Head of caudate nucleus (tissue), 42 donors: ENCODE data around the gene APCDD1.
"Not testable (repeated sequence)": the region's sequence is repeated elsewhere in the genome, so short reads cannot be mapped to it uniquely, and the experiment has no call there.

Experiments used
- DNase-seq, 42 donors: peaks; one replicate each; pipeline versions ENCODE4 v3.0.0 to v3.0.0-alpha.2; 2020 to 2021; ENCODE audit warnings: mixed read lengths in 7 of 42
- intact Hi-C: fragments of 100-400 bp; cut with DNase I; formaldehyde crosslinking; loops from one replicate; pipeline ENCODE4 v1.15.0; 2022

Gene APCDD1

DNA sequence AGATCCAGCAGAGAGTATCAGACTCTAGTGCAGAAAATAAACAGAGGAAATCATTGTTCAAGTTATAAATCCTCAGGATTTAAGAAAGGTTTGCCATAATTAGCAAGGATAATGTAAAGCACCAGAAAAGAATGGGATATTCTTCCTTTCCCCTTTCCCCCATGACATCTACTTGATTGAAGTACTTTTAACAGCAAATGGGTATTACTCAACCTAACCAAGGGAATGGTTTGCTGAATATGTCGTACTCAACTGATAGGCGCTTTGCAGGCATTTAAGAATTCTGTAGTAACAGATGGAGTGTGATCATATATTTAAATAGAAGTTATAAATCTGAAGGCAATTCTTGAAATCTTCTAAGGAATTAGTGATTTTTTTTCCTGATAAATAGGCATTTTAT, 2.7 kb downstream of the APCDD1 start:
- intact Hi-C loops, result loop anchor here (10.0 kb wide), 1 partner anchor 58 kb away; no protein-coding TSS in a partner anchor
- DNase-seq, result peak in 1 of 42 donors; percentile 9

DNA sequence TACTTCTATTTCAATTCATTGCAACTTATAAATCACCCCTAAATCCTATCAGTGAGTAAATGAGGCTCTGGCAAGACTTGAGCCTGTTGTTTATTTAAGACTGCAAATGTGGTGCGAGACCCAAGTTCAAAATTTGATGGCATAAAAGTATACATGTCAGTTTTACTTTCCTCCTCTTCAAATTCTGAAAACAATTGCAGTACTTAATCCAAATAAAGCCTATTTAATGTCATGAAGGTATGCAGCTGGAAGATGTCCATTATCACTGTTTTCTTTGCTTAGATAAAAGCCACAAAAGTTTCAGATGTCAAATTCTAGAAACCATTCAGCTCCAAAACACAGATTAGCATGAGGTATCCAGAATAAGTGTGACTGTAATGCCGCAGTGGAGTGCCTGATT, 3.3 kb downstream of the APCDD1 start:
- peak in 1 of 42 donors; percentile 22 for DNase-seq
- intact Hi-C loops, result loop anchor here (10.0 kb wide), 1 partner anchor 57 kb away; no protein-coding TSS in a partner anchor

DNA sequence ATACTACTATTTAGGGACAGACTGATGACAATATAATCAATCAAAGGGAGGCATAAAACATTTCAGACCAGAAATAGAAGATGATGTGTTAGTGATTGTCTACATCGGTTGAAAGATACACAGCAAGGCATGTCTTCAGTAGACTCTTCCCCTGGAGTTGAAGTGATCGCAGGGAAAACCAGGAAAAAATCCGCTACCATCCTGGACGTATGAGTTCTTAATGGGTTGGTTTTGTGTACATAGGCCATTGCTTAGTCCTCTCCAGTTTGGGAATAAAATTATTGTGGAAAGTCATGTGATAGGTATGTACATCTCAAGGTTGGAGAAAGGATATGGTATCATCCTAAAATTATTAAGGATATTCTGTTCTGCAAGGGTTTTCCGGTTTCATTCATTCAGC, 4.3 kb downstream of the APCDD1 start:
- intact Hi-C loops, result loop anchor here (10.0 kb wide), 1 partner anchor 56 kb away; no protein-coding TSS in a partner anchor
- no peak for DNase-seq

DNA sequence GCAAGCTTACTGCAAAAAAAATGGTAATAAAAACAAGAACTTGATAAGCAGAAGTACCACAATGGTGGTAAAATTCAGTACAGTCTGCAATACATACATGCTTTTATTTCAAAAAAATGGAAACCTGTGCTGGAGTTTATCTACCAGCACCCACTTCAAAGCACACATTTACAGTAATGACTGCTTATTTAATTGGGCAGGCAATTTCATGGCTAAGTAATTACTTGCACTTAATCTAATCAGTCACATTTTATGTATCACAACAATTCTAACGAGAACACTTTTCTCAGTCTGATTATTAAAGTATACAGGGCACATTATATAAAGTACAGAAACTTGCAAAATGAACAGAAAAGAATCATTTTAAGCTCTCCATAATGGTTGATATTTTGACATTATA, 5.2 kb downstream of the APCDD1 start:
- intact Hi-C loops, result loop anchor here (10.0 kb wide), 1 partner anchor 55 kb away; no protein-coding TSS in a partner anchor
- DNase-seq, result no peak

DNA sequence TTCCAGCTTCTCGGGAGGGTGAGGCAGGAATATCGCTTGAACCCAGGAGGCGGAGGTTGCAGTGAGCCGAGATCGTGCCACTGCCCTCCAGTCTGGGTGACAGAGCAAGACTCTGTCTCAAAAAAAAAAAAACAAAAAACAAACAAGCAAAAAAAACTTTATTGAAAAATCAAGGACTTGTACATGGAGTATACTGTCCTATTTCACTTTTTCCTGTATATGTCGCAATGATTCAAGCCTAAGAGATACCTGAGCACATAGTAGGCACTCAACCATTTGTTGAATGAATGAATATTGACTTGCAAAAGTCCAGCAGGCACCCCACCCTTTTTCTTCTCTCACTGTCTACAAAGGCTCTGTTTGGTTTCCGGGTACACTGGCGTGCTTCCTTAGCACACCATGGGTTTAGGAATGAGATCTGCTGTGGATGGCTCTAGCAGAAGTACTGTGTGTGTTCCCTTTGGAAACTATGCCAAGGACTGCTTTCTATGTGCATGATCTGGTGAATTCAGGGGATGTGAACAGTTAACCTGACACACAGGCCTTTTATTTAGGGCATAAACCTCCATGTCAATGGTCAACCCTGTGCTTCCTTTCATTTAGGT, 6.1 kb downstream of the APCDD1 start:
- no peak for DNase-seq
- intact Hi-C loops, result no loop called here

DNA sequence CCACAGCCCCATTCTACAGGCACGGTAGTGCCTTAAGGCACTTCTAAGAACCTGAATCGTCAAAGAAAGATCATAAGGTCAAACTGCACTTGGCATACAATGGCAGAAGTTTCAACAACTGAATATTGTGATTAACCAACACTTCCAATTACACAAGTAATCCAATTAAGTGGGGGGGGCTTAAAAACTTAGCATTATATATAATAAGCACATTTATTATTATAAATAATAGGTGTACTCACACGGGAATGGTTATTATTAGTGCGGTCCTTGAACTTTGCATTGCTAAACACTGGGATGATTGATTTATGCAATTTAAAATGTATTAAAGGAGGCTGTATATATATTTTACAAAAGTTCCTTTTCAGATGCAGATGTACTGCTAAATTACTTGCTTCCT, 7.6 kb downstream of the APCDD1 start:
- intact Hi-C loops, result no loop called here
- no peak for DNase-seq

DNA sequence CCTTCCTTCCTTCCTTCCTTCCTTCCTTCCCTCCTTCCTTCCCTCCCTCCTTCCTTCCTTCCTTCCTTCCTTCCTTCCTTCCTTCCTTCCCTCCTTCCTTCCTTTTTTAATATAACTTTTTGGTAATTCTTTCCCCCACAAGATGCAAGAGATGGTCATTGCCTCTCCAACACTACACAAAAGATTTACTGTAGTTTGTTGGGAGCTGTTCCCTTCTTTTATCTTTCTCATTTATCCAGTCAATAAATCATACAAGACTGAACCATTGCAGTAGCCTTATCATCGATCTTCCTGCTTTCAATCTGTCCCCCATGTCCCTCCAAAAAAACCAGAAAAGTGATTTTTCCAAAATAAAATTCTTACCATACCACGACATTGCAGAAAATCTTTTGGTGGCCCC, 8.2 kb downstream of the APCDD1 start:
- no peak for DNase-seq
- intact Hi-C loops, result no loop called here

DNA sequence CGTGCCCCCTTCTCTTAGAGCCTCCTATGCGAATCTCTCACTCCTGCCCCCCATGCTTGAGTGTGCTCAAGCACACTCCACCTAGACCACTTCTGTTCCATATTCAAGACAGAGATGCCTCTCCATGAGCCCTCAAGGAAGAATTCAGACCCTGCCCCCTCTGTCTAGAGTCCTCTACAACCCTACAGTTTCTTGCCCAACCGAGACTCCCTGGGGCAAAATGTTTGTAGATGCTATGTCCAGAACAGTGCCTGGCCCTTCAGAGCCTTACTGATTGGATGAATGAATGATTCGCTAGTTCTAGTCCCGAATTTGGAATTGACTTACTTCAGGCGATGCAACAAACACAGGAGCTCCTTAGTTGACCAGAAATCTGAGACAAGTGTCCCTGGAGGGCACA, 8.7 kb downstream of the APCDD1 start:
- DNase-seq, result no peak
- intact Hi-C loops, result no loop called here

DNA sequence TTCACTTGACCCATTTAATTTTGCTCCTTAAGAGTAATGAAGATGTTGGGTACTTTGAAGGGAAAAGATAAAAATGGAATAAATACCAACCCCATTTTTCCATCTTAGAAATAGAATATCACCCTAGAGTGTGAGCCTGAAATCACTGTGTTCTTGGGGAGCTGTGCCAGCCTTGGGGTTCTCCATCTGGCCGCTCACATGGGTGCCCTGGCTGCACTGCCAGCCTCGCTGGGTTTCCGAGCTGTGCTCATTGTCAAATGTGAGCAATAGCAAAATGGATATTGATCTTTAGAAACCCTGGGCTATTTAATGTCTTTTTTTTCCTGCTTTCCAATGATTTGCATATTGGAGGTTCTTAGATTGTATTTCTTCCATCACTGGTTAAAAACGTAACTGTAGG, 9.3 kb downstream of the APCDD1 start:
- intact Hi-C loops, result no loop called here
- DNase-seq, result peak in 6 of 42 donors; percentile 41 to 73 (median 52)

DNA sequence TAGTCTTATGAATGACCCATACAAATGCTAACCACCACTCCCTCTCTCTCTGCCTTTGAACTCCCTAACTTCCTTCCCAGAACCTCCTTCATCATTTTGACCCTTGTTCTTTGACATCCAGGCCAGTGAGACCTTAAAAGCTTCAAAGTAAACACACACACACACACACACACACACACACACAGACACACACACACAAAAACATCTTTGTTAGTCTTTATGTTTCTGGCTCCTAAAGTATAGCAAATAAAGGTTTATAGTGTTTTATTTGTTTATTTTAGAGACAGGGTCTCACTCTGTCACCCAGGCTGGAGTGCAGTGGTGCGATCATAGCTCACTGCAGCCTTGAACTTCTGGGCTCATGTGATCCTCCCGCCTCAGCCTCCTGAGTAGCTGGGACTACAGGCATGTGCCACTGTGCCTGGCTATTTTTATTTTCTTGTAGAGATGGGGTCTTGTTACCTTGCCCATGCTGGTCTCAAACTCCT, 9.8 kb downstream of the APCDD1 start:
- intact Hi-C loops, DNase-seq: not testable (repeated sequence)

DNA sequence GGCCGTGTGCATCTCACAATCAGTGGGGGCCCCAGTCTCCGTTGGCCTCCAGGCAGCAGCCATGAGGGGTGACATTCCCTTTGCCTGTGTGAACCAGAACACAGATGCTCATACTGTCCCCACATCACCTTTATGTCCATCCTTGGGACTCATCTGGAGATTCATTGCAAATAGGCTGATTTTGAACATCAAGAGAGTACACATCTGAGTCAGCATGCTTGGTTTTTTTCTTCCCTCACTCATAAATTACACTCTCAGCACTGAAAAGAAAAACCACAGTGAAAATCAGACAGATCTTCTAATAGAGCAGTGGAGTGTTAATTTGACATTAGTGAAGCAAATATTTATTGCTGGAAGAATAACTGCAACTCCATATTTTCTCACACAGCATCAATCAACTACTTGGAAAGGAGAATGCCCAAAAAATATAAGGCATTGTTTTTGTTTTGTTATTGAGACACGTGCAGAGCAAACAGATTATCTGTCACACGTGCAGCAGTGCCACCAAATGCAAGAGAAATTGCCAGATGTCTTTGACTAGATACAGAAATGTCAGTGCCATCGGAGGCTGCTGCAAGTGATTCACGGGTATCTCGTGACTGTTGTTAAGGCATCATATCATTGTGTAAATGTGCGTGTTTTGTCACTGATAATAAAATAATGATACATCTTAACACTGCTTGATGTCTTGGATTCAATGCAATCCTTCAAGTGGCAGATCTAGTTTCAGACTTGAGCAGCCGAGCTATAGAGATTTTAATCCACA, 10.9 kb downstream of the APCDD1 start:
- DNase-seq, result no peak
- intact Hi-C loops, result no loop called here

DNA sequence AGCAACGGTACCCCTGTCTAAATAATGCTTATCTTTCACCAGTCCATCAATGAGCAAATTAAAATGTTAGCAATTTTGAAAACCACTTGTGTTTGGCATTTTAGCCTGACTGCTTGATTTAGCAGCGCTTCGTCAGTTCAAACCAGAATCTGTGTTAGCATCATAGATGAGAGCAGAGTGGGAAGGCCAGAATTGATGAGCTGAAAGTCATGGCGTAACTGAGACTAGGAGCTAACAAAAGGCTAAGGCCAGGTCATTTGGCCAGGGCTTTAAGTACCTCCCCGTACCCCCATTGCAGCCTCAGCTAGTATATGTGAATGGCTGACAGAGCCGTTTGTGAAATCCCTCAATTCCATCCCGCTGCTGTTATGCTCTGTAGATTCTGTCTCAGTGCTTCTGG, 16.0 kb downstream of the APCDD1 start:
- intact Hi-C loops, result no loop called here
- peak in 1 of 42 donors; percentile 31 for DNase-seq

DNA sequence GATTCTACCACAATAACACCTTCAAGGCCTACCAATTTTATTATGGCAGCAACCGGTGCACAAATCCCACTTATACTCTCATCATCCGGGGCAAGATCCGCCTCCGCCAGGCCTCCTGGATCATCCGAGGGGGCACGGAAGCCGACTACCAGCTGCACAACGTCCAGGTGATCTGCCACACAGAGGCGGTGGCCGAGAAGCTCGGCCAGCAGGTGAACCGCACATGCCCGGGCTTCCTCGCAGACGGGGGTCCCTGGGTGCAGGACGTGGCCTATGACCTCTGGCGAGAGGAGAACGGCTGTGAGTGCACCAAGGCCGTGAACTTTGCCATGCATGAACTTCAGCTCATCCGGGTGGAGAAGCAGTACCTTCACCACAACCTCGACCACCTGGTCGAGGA, 17.1 kb downstream of the APCDD1 start:
- intact Hi-C loops, result no loop called here
- DNase-seq, result no peak

DNA sequence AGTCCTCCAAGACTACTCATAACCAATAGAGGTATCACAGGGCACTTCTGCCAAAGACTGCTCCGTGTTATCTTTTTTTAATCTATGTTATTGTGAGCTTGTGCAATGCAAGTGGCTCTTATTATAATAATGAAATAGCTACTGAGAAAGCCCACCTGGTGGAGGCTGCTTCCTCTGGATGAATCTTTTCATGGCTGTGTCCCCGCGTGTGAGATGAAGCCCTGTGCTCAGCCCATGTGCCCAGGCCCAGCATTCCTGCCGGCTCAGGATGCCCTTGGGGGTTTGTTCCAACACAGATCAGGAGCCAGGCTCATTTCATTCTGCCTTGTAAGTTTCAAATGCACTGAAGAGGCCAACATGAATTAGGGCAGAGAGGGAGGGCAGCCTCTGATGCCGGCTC, 18.7 kb downstream of the APCDD1 start:
- intact Hi-C loops, result no loop called here
- no peak for DNase-seq

DNA sequence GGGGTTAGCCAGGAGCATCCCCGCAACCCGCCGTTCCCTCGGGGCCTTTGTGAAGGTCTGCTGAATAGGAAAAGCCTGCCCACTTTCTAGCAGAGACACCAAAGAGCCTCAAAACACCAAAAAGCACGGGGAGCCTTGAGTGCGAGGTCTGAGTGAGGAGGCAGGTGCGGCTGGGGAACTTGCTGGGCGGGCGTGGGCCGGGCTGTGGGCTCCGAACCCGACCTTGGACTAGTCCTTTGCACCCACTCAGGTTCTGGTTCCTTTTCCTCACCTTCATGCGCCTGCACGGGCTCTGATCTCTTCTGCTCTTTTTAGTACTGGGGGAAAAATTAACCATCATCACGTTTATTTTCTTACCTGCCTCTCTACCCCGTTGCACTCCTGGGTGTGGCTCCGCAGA, 19.9 kb downstream of the APCDD1 start:
- intact Hi-C loops, result no loop called here
- DNase-seq, result peak in 1 of 42 donors; percentile 39

DNA sequence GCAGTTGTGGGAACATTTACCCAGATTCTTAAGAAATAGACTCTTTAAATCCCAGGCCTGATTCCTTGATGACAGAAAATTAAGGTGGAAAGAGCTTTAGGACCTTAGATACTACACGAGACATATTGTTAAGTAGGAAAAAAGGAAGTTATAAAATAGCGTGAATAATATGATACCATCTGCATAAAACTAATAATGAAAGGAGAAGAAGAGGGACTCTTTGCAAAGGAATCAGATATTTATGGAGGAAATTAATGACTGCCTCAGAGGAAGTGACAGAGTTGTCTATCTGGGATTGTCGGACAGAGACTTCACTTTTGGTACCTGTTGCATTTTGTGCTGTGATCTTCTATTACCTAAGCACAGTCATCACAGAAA, 20.8 kb downstream of the APCDD1 start:
- no peak for DNase-seq
- intact Hi-C loops, result no loop called here

DNA sequence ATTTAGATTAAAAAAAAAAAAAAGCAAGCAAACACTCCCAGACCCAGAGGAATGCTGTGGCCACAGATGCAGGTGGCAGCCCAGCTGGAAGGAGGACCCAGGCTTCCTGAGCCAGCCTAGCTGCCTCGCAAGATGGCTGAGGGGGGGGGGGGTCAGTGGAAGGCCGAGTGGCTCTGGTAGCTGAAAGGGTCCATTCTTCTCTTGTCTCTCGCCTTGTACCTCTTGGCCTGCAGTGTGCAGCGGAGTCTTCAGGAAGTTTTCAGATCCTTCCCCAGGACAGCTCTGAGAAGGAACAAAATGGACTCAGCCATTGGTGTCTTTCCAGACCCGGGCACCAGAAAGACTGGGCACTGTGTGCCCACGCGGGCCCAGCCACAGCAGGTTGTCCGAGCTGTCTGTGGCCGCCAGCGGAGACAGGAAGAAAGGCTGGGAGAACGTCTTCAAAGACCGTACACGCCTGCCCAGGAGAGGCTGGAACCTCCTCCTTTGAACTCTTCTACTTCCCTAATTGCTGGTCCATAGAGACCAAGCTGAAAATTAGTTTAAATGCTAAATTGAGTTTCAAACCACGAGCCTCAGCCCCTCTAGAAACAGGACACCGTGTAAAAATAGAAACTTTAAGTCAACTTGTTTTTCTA, 21.3 kb downstream of the APCDD1 start:
- intact Hi-C loops, result no loop called here
- DNase-seq, result peak in 30 of 42 donors; percentile 41 to 78 (median 58)

DNA sequence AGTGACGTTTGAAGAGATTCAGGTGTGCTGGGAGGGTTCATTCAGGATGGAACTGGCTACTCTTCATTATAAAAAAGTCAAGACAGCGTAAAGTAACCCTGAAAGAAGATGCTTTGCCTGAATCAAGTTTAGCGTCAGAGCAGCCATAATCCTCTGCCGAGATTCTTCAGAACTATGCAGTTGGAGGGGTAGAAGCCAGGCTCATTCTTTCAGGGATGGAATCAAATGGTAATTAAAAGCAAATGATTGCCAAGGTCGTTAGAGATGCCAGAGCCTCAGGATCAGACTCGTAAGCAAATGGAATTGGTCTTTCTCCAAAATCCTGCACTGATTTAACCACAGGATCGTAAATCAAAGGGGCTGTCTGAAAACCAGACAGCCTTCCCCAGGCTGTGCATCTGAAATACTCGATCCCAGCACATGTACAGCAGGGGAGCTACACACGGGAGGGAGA, 21.9 kb downstream of the APCDD1 start:
- peak in 1 of 42 donors; percentile 44 for DNase-seq
- intact Hi-C loops, result no loop called here

DNA sequence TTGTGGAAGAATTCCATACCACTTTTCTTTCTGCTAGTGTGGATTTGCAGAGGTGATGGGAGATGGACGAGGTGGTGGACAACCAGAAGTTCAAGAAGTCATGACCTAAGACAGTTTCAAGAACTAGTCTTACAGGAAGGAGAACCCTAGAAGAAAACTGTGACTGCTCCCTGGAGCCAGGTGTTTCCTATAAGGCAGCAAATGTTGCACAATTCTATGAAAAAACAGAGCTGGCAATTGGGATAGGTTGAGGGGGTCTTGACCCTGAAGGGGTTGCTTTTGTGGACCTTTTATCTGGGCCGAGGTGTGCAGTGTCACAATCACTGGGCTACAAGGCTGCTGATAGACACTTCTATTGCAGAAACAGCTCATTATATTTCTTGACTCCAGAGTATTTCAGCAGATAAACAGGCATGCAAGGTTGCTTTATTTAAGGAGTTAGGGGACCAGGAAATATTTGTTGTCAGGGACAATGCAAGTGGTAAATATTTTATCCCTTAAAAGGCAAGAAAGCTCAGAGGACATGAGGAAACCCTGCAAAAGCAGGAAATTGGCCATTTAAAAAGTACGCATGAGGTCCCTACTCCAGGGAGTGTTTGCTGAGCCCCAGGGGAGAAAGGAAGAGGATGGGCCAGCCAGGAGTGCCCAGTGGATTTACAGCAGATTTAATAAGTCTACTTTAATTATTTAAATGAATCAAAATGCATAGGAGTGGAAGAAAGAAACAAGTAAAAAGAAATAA, 22.9 kb downstream of the APCDD1 start:
- peak in 1 of 42 donors; percentile 40 for DNase-seq
- intact Hi-C loops, result no loop called here
